ENCODE data around the gene APPBP2.

Gene APPBP2

DNA sequence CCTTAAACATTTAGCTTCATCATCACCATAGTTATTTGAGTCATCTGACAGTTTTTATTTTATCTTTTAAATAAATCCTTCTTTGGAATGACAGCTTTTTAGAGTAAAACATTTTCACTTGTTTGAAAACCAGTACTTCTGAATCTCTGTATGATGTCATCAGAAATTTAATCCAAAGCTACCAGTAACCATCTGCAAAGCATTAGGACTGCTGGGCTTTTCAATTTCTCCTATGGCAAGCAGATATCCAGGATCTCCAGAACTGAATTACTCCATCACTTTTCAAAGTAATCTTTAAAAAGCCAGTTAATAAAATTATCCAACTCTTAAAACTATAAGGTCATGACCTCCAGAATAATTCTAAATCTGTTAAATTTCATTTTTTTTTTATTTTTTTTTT lies 52.3 kb downstream of the APPBP2 start:
- TF ChIP-seq, protein P1, sequence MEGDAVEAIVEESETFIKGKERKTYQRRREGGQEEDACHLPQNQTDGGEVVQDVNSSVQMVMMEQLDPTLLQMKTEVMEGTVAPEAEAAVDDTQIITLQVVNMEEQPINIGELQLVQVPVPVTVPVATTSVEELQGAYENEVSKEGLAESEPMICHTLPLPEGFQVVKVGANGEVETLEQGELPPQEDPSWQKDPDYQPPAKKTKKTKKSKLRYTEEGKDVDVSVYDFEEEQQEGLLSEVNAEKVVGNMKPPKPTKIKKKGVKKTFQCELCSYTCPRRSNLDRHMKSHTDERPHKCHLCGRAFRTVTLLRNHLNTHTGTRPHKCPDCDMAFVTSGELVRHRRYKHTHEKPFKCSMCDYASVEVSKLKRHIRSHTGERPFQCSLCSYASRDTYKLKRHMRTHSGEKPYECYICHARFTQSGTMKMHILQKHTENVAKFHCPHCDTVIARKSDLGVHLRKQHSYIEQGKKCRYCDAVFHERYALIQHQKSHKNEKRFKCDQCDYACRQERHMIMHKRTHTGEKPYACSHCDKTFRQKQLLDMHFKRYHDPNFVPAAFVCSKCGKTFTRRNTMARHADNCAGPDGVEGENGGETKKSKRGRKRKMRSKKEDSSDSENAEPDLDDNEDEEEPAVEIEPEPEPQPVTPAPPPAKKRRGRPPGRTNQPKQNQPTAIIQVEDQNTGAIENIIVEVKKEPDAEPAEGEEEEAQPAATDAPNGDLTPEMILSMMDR (conservative IDR thresholded peaks at IDR 0.05; ENCODE audit: control insufficient read depth, insufficient read depth, low read depth, low read length), result no peak
- H3K4me3 ChIP-seq (ENCODE audit: control insufficient read depth, low read depth, low read length), result no peak overlapping the region
- DNase-seq (ENCODE audit: low read depth), result peak; percentile 50

DNA sequence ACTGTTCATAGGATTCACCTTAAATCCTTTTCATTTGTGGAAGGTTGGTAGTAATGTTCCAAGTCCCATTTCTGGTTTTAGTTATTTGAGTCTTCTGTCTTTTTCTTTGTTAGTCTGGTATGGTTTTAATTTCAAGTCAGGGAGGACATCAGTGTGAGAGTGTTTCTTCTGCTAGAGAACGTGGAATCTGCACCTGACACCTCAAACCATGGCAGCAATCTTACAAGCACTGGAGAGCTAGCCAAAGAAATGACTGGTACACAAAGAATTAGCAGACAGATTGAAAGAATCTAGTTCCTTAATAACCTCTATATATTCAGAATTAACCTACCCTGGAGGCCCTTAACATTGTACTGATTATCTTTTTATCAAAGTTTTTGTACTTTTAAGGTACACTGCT lies 53.6 kb downstream of the APPBP2 start:
- H3K4me3 ChIP-seq (ENCODE audit: control insufficient read depth, low read depth, low read length), result no peak overlapping the region
- TF ChIP-seq, protein P1 (conservative IDR thresholded peaks at IDR 0.05; ENCODE audit: control insufficient read depth, insufficient read depth, low read depth, low read length), result no peak
- no peak for DNase-seq (ENCODE audit: low read depth)

DNA sequence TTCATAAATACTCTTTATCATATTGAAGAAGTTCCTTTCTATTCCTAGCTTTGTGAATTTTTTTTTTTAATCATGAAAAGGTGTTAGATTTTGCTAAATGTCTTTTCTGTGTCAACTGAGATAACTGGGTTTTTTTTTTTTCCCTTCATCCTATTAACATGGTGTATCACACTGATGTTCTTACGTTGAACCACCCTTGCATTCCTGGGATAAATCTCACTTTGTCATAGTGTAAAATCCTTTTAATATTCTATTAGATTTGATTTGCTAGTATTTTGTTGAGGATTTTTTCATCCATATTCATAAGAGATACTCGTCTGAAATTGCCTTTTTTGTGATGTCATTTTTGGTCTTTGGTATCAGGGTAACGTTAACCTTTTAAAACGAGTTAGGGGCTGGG lies 54.6 kb downstream of the APPBP2 start:
- no peak overlapping the region for H3K4me3 ChIP-seq (ENCODE audit: control insufficient read depth, low read depth, low read length)
- TF ChIP-seq, protein P1 (conservative IDR thresholded peaks at IDR 0.05; ENCODE audit: control insufficient read depth, insufficient read depth, low read depth, low read length), result no peak
- no peak for DNase-seq (ENCODE audit: low read depth)

DNA sequence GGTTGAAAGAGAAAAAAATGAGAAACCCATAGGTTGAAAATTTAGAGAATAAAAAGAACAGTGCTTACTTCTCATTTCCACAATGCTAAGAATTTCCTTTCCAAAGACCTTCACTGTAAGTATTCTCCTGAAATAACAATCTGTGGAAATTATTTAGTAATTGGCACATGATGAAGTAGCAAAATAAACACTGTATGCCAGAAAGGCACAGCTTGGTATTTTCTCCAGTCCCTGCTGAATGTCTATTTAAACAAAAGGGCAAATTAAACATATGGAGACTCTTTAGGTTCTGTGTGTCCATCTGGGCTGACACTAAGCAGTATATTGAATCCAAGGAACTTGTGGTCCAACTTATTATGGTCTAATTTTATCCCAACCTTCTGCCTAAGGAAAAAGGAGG lies 57.7 kb downstream of the APPBP2 start:
- no peak overlapping the region for H3K4me3 ChIP-seq (ENCODE audit: control insufficient read depth, low read depth, low read length)
- no peak for DNase-seq (ENCODE audit: low read depth)
- TF ChIP-seq, protein P1 (conservative IDR thresholded peaks at IDR 0.05; ENCODE audit: control insufficient read depth, insufficient read depth, low read depth, low read length), result no peak

DNA sequence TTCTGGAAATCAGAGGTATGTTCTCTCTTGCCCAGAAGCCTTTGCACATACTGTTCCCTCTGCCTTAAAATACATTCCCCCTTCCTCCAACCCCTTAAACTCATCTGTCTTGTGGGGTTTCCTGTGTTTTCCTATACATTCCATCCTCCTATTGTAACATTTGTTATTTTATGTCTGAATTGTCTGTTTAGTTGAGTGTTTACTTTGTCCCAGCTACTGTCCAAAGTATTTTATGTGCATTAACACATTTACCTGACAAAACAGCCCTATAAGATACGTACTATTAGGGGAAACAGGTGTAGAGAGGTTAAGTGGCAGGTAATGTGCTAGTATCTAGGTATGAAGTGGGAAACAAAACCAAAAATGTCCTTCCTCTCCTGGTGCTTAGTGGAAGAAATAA lies 61.7 kb downstream of the APPBP2 start:
- TF ChIP-seq, protein P1 (conservative IDR thresholded peaks at IDR 0.05; ENCODE audit: control insufficient read depth, insufficient read depth, low read depth, low read length), result no peak
- no peak for DNase-seq (ENCODE audit: low read depth)
- no peak overlapping the region for H3K4me3 ChIP-seq (ENCODE audit: control insufficient read depth, low read depth, low read length)

DNA sequence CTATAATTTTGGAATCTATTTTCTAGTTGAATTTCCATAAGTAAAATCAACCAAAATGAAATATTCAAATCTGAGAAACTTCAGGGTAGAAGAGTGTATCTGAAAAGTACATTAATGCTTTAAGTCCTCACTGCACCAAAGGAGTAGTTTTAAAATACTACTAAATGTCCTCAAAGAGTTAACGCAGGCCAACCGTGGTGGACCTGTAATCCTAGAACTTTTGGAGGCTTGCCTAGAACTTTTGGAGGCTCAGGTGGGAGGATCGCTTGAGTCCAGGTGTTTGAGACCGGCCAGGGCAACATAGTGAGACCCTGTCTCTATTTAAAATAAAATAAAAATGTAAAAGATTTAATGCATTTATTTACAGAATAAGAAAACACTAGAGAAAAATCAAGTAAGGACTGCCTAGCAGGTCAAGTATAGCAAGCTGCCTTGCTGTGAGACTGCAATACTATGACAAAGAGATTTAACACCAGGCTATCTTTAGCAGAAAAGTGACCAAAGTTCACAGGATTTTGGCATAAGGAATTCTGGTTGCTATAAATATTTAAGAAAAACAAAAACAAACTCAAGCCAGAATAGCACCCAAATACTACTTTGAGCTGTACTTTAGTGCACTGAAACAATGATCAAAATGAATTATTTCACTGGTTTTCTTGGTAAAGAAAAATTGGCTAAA lies 62.7 kb downstream of the APPBP2 start:
- TF ChIP-seq, protein P1 (conservative IDR thresholded peaks at IDR 0.05; ENCODE audit: control insufficient read depth, insufficient read depth, low read depth, low read length), result no peak
- peak; percentile 3 for DNase-seq (ENCODE audit: low read depth)

DNA sequence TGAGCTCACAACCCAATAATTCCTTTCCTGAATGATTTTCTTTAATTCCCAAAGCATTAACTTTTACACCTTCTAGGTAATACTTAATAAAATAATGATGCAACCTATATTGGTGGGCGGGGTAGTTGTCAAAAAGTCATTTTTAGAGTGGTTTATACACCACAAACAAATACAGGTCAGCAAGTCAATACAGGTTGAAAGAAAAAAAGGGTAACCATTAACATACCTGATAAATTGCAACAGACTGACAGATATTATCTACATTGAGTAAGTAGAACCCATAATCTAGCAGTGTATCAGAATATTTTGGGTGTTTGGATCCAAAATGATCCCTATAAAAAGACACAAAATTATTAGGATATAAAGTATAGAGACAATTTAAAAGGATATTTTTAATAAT lies 64.5 kb downstream of the APPBP2 start:
- TF ChIP-seq, protein P1 (conservative IDR thresholded peaks at IDR 0.05; ENCODE audit: control insufficient read depth, insufficient read depth, low read depth, low read length), result no peak
- H3K4me3 ChIP-seq (ENCODE audit: control insufficient read depth, low read depth, low read length), result no peak overlapping the region
- no peak for DNase-seq (ENCODE audit: low read depth)

More for the DNA sequence above, 62.7 kb downstream of the APPBP2 start:
- H3K4me3 ChIP-seq (ENCODE audit: control insufficient read depth, low read depth, low read length), result no peak overlapping the region
